Temporal lobe (tissue), 2 donors: Measurements from ENCODE around the gene CLEC4D. TPM values are rescaled to one million over a fixed set of nuclear protein-coding genes. Genes with fewer than 3 reads are reported as not detected.

Experiments
- small RNA-seq: library from RNA; depleted of rRNA; stranded (forward); fragments of <200 nt; gene quantifications from one replicate; pipeline ENCODE3, GENCODE V24; 2014; ENCODE audit warnings: low replicate concordance
- total RNA-seq: library from RNA; depleted of rRNA; stranded (reverse); fragments of >200 nt; gene quantifications from one replicate; pipeline ENCODE4 v1.2.3, GENCODE V29; 2014

Gene CLEC4D
- total RNA-seq, 1 donor from 2014 or later: not detected

Small RNAs within 50 kb of the gene (small RNA-seq; reads per million reads assigned to genes)
- not detected for gene RNU6-275P

Other genes starting within 250 kb of the CLEC4D start
- gene CLEC6A, start 57.5 kb upstream of the CLEC4D start, total RNA-seq: not detected
- gene CLEC4E, start 27.4 kb downstream of the CLEC4D start, total RNA-seq: not detected
- gene AICDA, start 99.4 kb downstream of the CLEC4D start, total RNA-seq: not detected
- gene MFAP5, start 149.3 kb downstream of the CLEC4D start, total RNA-seq: 1.7 TPM
- gene RIMKLB, start 184.5 kb downstream of the CLEC4D start, total RNA-seq: 110 TPM